Stimulated activated CD4-positive, alpha-beta T cell treated with anti-CD3 and anti-CD28 coated beads, TNF-alpha, amount 100 ng/mL, for 48 hours (primary cell): Measurements from ENCODE around the gene ZNF423.
"Not testable (repeated sequence)": the region's sequence is repeated elsewhere in the genome, so short reads cannot be mapped to it uniquely, and the experiment has no call there.

Source experiments
- DNase-seq, 3 donors: peaks; one replicate each; pipeline ENCODE4 v3.0.0-alpha.2; 2020; ENCODE audit warnings: low read depth in 3 of 3

The ZNF423 gene

GRCh38 chr16:49871824-49872223 is 15.9 kb upstream of the ZNF423 start:
- not testable (repeated sequence) for DNase-seq

DNA sequence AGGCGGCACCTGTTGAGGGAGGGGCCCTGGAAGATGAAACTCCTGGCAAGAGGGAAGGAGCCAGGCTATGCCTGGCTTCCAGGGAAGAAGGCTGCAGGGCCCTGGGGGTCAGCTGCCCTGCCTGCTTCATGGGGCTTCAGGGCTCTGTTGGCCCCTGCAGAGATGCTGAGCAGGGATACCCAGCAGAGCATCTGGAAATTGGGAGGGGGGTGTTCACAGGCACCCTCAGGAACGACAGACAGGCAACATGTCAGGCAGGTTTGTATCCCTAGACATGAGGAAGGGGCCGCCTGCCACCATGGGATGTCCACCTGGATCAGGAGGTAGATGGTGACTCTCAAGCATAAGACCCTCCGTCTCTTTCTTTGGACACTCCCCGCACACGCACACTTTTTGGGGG is 13.8 kb upstream of the ZNF423 start:
- DNase-seq = no peak

- DNase-seq = no peak
These were observed 12.1 kb upstream of the ZNF423 start for GRCh38 chr16:49867796-49868668.

DNA sequence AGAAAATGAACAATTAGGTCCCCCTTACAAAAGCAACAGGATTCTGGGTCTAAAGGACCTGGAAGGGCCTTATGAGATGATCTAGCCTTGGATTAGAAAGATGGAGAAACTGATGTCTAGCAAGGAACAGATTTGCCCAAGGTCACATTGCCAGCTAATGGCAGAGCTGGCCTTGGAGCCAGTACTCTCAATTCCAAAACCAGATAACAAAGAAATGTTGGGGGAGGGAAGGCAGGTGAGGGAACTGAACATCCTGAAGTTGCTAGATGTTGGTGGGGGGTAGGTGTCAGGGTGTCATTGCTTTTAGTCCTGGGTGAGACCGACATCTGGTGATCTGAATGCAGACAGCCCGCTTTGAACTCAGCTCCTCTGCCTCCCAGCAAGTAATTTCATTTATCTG is 11.3 kb upstream of the ZNF423 start:
- no peak for DNase-seq

- DNase-seq = no peak
These were observed 10.7 kb upstream of the ZNF423 start for GRCh38 chr16:49866595-49867071.

DNA sequence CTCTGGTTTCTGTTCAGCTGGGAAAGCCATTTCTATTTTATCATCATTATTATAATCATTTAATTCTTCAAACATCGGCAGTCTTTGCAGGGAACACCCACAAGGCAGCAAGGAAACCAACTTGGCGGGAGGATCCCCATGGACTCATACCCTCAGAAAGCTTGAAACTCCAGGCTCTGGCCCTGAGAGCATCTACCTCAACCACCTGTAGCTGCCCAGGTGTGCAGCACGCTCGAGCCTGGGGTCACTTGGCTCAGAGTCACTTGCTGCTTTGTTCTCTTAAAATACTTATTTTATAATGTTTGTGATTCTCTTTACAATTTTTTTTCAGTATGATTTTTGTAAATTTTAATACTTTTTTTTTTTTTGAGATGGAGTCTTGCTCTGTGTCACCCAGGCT is 6.8 kb upstream of the ZNF423 start:
- DNase-seq = no peak

DNA sequence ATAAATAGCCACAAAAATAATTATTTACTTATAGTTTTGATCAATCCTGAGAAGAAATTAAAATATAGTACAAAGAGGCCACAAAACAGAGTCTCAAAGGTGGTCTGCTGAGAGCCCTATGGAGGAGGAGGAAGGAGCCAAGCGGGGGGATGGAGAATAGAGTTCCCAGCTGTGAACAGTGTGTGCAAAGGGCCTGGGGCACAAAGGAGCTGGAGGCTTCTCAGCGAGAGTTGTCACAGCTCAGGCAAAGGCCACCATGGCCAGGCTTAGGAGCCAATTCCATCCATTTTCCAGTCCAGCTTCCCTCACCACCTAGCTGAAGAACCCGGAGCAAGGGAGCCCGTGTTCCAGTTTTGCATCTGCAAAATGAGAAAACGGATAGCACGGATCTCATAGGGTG is 5.4 kb upstream of the ZNF423 start:
- DNase-seq = no peak

- DNase-seq = no peak
These were observed 4.7 kb upstream of the ZNF423 start for GRCh38 chr16:49860593-49860992.

DNA sequence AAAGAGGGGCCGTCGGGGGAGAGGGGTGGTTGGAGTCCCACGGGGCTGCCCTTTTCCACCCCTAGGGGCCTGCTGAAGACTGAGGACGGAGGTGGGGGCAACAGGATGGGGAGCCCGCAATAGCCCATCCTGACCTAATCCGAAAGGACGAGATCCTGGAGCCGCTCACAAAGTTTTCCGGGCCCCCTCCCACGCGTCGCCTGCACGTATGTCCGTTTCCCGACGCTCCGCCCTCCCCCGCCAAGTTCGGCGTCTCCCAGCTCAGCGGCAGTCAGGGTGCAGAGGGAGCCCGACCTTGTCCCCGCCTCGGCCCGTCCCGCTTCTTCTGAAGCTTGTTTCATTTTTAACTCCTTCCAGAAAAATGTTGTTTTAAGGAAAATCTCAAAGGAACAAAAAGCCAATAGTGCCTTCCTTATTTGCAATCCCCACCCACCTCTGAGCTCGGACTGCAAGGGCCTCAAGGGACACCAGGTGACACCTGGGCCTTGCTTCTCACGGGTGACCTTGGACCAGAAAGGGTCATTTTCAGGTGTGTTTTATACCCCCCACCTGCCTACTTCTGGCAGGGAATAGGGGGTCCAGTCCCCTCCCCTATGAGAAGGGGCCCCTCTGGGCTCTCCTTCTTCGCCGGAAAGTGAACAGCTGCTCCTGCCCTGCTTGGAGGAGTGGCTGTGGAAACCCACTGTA is 3.4 kb upstream of the ZNF423 start:
- DNase-seq = no peak

GRCh38 chr16:49858200-49859124 is 2.5 kb upstream of the ZNF423 start:
- DNase-seq = no peak

DNA sequence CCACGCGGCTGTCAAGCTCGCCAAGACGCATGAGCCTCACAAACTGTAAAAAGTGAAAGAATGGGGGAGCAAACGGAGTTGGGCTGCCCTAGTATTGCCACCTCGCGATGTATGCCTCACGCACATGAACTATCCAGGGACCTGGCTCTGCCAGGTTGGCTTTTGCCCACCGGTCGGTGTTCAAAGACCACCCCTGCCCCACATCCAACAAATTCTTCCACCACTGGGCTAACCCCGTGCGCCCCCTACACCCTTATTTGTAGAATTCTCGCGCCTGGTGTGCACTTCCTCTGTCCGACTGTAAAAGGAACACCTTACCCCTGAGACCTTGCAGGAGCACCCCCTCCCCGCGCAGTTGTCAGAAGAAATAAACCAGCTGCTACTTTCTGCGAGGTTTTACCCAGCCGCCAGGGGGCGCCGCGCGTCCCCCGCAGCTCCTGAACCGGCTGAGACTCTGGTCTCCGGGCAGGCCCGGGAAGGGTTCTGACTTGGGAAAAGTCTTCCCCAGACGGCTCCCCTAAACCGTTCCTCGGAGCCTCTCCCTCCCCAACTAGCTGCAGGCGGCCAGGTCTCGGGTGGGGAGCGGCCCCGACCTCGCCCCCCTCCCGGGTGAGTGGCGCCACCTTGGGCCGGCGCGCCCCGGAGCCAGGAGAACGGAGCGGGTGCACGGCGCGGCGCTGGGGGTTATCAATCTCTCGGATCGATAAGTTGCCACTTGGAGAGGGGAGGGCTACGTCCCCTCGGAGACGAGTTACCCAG is 1.7 kb upstream of the ZNF423 start:
- DNase-seq = peak; percentile 24 to 33 (median 30)

DNA sequence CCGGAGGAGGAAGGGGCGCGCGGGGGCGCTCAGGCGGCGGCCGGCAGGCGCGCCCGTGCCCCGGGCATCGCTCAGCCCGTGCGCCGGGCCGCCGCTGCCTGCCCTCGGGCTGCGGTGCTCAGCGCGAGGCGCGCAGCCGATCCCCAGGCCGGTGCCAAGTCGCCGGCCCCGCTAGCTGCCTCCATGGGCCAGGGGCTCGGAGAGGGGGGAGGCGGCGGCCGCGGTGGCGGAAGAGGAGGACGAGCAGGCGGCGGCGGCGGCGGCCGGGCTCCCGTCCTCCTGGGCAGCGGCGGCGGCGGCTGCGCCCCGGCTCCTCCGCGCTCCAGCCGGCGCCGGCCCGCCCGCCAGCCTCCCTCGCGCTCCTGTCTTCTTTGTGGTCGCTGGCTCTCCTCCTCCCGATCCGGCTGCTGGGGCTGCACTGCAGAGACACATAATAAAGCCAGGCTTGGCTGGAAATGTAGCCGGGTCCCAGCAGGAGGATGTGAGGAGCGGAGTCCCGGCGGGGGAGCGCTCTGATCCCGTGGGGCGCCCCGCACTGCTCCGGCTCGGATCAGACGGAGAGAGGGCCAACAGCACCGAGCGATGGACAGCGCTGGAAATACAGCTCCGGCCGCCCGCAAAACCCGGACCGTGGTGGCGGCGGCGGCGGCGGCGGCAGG is 889 bp upstream of the ZNF423 start:
- DNase-seq = no peak

- no peak for DNase-seq
These were observed 561 bp downstream of the ZNF423 start for GRCh38 chr16:49855280-49855821.

DNA sequence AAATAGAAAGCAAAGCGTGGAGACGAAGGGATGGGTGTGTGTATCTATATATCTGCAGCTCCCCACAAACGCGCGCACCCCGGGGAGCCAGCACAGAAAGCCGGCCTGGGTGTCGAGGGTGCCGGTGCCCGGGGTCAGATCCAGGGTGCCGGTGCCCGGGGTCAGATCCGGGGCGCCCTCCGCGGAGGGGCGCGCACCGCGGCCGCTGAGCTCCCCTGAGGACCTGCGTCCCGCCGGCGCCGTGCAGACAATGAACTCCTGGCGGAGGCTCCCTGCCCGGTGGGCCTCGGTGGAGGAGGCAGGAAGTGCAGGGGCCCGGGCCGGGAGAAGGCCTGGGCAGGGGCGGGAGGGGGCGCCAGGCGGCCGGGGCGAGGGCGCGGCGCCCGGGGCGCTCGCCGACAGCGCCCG is 1.1 kb downstream of the ZNF423 start:
- DNase-seq = no peak

DNA sequence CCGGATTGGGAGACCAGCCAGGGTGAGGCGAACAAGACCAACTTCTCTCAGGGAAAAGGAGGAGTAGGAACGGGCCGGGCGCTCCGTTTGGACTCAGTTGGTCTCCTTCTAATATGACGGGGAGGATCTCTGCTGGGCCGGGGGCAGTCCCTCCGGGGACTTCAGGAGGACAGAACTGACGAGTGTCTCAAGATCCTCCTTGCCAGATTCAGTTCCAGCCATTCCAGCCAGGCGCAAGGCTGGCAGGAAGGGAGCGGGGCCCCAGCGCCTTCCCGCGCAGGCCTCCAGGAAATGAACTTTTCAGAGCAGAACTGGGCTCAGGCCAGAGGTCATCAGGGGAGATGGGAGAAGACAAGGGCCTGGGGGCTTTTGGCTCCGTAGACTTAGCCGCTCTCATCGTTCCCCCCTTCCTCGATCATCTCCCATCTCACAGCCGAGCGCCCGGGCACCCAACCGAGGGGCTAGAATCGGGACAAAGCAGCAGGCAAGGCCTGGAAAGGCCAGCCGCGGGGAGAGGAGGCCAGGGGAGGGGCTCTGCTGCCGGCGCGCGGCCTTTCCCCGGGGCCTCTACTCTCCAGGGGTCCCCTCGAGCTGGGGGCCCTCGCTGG is 1.6 kb downstream of the ZNF423 start:
- DNase-seq = no peak

GRCh38 chr16:49852279-49852678 is 3.6 kb downstream of the ZNF423 start:
- no peak for DNase-seq

GRCh38 chr16:49851468-49851787 is 4.5 kb downstream of the ZNF423 start:
- DNase-seq = no peak

DNA sequence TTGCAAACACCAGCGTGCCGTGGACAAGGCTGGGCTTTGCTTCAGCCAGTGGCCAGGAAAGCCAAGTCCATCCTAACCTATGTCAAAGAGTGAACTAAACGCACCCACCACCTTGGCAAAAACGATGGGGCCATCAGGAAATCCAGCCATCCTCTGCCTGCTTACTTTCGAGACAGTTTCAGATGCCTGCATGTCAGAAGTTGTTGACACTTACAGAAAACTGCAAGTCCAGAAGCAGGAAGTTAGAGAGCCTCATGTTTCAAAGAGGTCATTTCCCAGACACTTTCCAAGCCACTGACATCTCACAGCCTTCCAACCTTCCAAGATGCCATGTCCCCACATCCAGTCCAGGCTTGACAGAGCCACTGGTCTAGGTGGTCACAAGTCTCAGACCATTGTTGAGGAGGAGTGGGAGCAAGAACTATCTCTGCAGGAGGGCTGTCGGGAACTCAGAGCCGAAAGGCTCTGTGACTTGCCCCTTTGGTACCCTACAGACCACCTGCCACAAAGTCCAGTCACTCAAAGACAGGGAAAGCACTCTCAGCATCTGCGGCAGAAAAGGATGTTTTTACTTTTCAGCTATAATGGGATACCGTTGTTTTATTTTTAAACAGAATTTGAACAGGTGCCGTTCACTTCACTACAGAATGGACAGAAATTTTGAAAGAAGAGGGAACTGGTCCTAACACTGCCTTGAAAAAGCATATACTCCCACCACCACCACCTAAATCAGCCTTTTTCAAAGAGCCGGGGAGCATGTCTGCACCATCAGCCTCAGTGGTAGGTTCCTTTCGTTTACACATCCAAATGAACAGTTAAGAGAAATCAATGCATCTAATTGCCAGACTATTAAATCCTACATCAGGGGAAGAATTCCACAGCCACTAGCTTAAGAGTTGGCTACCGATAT is 5.1 kb downstream of the ZNF423 start:
- DNase-seq = no peak

DNA sequence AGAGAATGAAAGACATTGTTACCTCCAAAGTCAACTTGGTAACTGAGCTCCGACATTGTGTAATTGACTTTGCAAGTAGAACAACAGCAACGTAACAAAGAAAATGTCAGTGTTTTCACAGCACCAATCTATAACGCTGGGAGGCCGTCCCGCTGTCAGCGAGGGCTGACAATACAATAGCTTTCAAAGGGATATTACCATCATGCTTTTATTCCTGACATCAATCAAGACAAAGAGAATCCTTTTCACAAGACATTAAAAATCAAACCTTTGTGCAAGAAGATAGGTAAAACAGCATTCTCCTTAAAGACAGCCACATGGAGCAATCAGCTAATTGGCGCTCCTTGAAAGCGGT is 6.2 kb downstream of the ZNF423 start:
- DNase-seq = no peak
